AML-193 (cell line): ENCODE measurements around the gene RBM3.
"Not testable (repeated sequence)": the region's sequence is repeated elsewhere in the genome, so short reads cannot be mapped to it uniquely, and the experiment has no call there.

Source experiments
- DNase-seq, 2 experiments: peaks; one replicate each; lab custom pipeline; 2025; lab: John Stamatoyannopoulos, UW

Gene RBM3

DNA sequence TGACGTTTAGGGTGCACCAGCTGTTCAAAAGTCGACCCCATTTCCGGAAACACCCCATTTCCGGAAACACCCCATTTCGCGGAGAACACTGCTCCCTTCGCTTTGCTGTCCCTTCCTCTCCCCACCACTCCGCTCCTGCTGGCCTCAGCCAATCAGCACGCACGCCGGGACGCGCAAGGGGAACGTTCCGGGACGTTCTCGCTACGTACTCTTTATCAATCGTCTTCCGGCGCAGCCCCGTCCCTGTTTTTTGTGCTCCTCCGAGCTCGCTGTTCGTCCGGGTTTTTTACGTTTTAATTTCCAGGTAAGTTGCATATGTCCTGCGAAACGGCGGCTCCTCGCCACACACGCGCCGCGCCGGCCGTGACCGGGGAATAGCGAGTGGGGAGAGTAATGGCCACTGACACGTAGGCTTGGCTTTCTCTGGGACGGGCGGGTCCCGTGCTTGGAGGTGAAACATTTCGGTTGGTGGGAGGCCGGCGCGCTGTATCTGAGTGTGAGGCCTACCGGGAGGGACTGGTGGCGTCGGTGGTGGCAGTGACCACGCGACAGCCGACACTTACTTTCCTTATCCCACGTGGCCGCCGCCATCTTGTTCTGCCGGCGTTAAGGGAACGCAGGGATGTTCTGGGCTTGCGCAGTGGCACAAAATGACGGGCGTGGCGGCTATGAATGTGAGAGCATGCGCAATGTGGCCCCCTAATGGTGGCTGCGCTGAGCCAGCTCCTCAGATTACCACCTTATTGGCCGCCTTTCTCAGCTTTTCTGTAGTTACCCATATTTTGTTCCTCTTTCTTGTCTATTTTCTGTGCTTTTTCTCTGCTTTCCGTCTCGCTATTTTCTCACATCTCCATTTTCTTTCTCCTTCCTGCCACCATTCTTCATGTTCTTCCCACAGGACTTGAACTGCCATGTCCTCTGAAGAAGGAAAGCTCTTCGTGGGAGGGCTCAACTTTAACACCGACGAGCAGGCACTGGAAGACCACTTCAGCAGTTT is at the start of gene RBM3:
RBM3 (plus strand) TSS at position 215 of the 997 bp plus-strand sequence; CDS start at position 912, 697 bp downstream.
- DNase-seq, result peak; percentile 66 to 76

DNA sequence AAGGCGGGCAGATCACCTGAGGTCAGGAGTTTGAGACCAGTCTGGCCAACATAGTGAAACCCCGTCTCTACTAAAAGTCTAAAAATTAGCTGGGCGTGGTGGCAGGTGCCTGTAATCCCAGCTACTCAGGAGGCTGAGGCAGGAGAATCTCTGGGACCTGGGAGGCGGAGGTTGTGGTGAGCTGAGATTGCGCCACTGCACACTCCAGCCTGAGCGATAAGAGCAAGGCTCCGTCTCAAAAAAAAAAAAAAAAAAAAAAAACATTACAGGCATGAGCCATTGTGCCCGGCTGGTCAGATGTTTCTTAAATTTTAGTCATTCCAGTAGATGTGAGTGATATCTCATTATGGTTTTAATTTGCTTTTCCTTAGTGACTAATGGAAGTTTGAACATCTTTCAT is 48.4 kb upstream of the RBM3 start:
- DNase-seq, result not testable (repeated sequence)

DNA sequence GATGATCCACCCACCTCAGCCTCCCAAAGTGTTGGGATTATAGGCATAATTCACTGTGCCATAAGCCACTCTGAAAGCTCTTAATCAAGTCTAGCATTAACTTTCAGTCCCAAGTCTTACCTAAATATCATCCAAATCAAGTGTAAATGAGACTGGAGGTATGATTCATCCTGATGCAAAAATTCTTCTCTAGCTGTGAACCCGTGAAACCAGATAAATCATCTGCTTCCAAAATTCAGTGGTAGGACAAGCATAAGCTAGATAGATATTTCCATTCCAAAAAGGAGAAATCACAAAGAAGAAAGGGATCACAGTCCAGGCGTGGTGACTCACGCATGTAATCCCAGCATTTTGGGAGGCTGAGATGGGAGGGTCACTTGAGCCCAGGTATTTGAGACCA is 43.5 kb upstream of the RBM3 start:
- no peak for DNase-seq

DNA sequence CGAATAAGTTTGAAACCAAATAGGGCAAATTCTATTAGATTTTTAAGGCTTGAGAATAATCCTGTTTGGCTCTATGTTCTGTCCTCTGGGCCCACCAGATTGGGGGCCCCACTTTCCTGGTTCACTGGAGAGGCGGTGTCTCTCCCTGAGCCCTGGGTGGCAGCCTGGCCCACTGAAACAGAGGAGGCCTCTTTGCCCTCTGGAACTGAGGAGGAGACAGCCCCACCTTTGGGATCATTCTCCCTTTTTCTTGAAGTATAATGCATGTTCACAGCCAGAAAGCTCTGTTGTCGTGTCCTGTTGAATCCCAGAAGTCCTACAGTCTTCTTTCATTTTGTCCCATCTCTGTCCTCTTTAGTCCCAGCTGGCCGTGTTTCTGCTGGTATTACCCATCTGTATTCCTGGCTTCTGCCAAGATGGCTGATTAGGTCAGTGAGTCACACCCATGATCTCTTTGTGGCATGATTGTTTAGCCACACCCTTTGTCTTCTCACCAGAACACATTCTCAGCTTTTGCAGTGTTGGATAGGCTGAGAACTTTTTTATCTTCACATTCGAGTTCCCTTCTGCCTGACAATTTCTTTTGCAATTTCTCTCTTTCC is 42.8 kb upstream of the RBM3 start:
- DNase-seq, result peak in 1 of 2 experiments; percentile 9

DNA sequence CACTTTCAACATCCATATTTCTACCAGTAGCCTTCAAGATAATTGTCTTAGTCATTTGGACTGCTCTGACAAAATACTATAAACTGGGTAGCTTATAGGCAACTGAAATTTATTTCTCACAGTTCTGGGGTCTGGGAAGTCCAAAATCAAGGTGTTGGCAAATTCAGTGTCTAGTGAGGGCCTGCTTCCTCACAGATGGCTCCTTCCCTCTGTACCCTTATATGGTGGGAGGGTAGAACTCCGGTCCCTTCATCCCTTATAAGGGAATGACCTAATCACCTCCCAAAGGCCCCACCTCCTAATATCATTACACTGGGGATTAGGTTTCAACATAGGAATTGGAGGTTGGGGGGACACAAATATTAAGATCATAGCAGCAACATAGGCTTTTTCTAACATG is 42.1 kb upstream of the RBM3 start:
- DNase-seq, result no peak

DNA sequence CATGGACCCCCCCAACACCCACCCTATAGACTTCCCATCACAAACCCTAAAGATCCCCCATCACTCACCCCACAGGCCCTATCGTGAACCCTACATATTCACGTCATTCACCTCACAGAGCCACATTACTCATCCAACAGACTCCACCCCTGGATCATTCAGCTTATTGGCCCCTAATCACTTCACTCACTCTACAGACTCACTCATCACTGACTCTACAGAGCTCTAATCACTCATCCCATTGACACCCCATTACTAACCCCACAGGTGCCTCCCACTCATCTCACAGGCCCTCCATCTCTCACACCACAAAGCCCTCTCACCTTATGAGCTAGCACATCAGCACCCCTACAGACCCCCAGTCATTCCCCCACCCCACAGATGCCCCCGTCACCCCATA is 41.1 kb upstream of the RBM3 start:
- DNase-seq, result no peak

DNA sequence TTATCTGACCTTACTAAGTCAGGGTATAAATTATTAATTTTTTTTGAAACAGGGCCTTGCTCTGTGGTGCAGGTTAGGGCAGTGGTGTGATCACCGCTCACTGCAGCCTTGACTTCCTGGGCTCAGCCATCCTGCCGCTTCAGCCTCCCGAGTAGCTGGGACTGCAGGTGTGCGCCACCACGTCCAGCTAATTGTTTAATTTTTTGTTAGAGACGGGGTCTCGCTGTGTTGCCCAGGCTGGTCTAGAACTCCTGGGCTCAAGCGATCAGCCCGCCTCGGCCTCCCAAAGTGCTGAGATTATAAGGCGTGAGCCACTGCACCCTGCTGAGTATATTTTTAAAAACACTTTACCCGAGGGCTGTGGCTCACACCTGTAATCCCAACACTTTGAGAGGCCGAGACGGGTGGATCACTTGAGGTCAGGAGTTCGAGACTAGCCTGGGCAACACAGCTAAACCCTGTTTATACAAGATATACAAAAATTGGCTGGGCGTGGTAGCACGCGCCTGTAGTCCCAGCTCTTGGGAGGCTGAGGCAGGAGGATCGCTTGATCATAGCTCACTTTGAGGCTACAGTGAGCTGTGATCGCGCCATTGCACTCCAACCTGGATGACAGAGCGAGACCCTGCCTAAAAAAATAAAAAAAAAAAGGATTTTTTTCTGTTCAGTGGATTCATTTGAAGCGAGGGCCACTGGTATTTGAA is 35.5 kb upstream of the RBM3 start:
- no peak for DNase-seq

DNA sequence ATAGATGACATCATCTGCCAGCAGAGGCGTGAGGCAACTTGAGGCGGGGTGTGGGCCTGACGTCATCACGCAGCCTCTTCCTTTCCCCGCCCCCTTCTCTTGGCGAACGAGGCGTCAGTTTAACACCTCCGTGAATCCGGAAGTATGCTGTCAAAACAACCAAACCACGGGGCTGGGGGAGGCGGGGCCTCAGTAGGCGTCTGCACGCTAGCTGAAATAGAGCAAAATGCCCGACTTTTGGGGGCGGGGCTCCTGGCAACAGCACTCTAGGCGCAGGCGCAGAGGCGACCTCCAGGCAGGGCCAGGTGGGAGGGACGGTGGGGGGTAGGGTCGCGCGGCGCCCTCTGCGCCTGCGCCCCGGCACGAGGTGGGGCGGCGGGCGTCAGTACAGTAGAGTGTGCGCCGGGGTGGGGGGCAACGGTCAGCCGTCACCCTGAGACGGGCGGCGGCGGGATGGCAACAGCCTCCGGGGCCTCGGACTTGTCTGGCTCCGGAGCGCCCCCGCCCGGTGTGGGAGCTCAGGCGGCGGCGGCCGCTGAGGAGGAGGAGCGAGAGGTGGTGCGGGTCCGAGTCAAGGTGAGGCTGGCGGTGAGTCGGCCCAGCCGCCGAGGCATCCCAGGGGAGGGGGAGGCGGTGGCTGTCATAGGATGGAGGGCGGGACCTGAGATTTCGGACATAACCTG is 34.8 kb upstream of the RBM3 start, which contains the start of gene TBC1D25:
TBC1D25 (plus strand) TSS at position 370 of the 683 bp plus-strand sequence; CDS start at position 454, 84 bp downstream.
- peak; percentile 89 for DNase-seq

DNA sequence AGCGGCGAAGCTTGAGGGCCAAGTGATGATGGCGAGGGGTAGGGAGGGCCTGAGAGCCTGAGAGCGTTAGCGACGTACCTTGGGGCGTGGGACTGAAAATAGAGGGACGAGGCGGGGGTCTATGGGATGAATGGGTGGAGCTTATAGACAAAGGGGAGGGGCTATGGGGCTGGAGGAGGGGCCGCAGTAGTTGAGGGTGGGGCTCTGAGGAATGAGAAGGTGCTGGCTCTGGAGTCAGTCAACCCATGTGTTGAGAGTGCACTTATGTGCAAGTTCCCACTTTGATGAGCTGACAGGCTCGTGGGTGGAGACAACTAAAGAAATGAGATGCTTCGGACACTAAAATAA is 34.3 kb upstream of the RBM3 start:
- peak in 1 of 2 experiments; percentile 12 for DNase-seq

DNA sequence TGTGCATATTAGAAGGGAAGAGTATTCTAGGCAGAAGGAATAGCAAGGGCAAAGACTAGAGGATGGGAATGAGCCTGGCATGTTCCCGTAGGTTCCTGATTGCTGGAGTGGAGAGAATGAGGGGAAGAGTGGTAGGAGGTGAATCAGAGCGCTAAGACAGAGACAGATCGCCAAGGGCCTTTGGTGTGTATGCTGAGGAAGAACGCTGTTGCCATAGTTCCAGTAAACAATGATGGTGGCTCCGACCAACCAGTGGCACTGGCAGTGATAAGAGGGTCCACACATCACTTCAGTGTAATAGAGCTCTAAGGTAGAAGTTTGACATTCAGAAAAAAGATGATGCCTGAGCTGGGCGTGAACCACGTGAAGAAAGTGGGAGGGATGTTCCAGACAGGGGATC is 33.8 kb upstream of the RBM3 start:
- no peak for DNase-seq

DNA sequence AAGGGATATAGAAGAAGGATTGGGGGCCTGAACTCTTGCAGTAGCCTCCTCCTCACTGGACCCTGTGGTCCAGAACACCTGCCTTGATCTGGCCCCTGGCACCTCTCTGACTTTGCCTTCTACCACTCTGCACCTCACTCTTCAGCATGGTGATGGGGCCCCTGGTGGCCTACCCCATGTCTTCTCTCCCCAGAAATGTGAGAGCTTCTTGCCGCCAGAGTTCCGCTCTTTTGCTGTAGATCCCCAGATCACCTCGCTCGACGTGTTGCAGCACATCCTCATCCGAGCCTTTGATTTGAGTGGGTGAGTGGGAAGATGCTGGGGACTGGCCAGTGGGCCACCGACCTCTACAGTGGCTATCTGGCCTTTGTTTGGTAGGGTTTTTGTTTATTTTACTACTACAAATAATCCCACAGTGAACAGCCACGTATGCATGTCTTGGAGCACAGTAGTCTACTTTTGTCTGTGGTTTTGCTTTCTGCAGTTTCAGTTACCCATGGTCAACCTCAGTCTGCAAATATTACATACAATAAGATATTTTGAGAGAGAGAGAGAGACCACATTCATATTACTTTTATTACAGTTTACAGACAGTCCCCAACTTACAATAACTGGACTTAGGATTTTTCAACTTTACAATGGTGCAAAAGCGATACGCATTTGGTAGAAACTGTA is 33.0 kb upstream of the RBM3 start:
- DNase-seq, result no peak

DNA sequence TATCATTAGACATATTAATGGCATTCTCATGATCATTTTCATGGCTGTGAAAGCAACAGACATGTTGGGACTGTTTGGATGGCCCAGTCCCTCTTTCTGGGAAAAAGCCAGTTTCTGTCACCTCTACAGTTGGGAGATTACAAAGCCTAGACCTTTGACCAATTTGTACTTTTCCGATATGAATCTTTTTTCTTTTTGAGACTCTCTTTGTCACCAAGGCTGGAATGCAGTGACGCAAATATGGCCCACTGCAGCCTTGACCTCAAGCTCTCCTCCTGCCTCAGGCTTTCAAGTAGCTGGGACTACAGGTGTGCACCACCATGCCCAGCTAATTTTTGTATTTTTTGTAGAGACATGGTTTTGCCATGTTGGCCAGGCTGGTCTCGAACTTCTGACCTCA is 25.4 kb upstream of the RBM3 start:
- DNase-seq, result no peak

DNA sequence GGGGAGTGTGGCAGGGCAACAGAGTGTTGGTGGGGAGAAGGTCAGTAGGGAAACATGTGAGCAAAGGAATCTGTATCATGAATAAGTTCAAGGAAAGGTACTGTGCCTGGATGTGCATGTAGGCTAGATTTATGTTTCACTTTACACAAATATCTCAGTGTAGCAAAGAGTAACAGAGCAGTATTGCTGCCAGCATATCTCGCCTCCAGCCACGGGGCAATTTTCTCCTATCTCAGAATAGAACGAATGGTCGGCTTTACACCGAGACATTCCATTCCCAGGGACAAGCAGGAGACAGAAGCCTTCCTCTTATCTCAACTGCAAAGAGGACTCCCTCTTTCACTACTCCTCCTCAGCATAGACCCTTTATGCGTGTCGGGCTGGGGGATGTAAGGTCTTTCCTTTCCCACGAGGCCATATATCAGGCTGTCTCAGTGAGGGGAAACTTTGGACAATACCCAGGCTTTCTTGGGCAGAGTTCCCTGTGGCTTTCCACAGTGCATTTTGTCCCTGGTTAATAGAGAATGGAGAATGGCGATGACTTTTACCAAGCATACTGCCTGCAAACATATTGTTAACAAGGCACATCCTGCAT is 18.5 kb upstream of the RBM3 start:
- DNase-seq, result not testable (repeated sequence)

DNA sequence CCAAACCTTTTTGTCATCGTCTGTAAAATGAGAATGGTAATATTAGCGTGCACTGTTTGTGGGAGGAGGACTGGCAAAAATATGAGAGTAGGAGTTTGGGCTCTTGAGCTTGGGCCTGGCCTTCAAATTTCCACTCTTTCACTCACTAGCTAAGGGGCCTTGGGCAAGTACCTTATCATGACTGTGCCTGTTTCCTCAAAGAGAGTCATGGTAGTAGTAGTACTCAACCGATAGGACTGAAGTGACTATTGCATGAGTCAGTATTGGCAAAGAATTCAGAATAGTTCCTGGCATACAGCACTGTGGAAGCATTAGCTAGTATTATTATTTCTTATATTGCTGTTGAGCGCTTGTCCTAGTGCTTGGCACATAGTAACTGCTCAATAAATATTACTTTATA is 16.0 kb upstream of the RBM3 start:
- no peak for DNase-seq

DNA sequence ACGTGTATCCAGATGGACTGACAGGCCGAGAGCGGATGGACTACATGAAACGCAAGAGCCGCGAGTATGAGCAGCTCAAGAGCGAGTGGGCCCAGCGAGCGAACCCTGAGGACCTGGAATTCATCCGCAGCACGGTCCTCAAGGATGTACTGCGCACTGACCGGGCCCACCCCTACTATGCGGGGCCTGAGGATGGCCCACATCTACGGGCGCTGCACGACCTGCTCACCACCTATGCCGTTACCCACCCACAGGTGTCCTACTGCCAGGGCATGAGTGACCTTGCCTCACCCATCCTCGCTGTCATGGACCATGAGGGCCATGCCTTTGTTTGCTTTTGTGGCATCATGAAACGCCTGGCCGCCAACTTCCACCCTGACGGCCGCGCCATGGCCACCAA is 14.6 kb upstream of the RBM3 start:
- no peak for DNase-seq

DNA sequence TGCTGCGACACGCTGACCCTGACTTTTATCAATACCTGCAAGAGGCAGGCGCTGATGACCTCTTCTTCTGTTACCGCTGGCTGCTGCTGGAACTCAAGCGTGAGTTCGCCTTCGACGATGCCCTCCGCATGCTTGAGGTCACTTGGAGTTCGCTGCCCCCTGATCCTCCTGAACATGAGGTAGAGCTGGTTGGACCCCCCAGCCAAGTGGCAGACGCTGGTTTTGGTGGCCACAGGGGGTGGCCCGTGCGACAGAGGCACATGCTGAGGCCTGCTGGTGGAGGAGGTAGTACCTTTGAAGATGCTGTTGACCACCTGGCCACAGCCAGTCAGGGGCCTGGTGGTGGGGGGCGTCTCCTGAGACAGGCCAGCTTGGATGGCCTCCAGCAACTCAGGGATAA is 14.2 kb upstream of the RBM3 start:
- DNase-seq, result no peak

DNA sequence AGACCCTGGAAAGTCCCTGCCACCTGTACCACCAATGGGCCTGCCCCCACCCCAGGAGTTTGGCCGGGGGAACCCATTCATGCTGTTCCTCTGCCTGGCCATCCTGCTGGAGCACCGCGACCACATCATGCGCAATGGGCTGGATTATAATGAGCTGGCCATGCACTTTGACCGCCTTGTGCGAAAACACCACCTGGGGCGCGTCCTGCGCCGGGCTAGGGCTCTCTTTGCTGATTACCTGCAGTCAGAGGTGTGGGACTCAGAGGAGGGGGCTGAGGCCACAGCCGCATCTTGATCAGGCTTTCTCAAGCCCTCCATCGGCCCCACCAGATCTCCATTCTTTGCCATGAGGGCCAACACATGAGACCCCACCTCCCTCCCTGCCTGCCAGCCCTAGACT is 13.6 kb upstream of the RBM3 start:
- DNase-seq, result no peak

DNA sequence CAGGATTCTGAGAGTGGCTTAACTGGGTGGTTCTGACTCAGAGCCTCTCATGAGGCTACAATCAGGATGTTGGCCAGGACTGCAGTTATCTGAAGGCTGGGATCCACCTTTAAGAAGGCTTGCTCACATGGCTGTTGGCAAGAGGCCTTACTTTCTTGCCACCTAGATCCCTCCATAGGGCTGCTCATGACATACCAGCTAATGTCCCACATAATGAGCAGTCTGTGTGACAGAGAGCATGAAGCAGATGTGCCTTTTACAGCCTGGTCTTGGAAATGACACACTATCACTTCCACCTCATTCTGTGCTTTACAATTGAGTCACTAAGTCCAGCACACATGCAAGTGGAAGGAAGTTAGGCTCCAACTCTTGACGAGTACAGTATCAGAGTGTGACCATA is 4.3 kb upstream of the RBM3 start:
- DNase-seq, result no peak

DNA sequence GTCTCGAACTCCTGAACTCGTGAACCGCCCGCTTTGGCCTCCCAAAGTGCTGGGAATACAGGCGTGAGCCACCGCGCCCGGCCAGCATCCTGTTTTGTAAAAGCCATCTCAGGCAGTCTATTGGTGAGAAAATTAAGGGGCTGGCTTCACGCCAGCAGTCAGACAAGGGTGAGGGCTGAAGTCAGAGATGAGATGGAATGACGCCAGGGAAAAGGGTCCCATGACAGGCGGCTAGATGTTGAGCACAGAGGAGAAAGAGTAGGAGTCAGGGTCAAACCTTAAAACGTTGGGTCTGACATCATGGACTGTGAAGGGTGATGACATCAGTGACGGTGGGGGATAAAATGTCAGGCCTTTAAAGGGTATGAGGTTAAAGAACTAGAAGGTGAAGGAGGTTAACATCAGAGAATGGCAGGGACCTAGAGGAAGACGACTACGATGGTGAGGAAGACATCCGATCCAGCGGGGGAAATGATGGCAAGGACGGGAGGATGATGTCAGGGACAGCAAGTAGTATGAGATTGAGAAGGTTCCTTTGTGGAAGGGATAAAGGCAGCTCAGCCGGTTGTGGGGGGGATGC is 504 bp upstream of the RBM3 start:
- no peak for DNase-seq

DNA sequence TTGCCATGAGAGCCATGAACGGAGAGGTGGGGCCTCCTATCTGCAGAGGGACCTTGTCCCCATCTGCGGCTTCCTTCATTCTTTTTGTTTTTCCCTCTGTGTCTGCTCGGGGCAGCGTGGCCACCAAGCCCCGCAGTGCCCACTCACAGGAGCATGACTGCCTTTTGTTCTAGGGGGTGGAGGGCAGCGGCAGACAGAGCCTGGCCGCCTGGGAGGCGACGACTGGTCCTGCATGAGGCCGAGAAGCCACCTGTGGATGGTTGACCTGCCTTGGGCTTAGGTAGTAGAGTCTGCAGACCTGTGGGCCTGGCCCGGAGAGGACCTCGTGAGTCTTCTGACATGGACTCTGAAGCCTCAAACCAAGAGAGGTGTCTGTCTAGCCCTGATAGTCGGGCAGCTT is 1.4 kb downstream of the RBM3 start:
- no peak for DNase-seq

DNA sequence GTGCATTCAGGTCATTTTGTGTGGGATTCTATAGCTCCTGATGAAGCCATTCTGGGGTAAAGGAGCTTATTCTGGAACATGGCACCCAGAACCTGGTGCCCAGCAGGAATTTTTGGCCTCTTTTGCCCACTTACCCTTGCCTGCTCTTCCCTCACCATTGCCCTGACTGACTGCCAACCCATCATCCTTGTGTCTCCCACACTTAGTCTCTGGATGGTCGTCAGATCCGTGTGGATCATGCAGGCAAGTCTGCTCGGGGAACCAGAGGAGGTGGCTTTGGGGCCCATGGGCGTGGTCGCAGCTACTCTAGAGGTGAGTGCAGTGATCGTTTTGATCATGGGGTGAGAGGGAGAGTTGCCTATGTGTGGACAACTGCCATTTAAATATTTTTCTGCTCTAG is 1.8 kb downstream of the RBM3 start:
- no peak for DNase-seq
